Measurements from ENCODE around the gene PLVAP.

The PLVAP gene

DNA sequence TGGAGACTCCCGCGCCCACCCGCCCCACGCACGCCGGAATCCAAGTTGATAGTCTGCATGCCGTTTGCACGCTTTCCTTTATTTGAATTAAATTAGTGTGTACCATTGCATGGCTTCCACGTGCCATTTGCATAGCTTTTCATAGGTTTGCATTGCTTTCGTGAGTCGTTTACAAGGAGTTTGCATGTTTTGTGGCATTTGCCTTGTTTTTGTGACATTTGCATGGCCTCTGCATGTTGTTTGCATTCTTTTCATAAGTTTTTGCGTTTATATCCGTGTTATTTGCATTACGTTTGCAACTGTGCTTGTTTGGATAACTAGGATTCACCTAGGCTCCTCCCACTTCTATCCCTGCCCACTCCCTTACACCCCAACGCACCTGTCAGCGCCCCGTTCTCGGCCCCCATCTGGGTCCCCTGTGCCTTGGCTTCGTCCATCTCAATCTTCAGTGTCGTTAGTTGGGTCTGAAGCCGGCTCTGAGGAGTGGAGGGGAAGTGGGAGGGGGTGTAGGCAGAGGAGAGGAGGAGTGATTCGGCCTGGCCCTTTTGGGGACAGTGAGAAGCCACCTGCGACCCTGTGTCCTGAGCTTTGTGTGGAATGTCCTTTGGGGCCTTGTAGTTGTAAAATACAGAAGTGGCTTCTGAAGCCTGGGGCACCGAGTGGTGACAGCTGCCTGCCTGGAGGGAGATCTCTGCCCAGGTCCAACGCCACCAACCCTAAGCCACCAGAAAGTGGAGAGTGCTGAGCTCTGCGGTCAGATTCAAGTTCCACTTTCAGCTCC lies 14.4 kb upstream of the PLVAP start:
- peaks cover 3% of the 10 kb centered on the region; the same call in 1 of the 2 replicates for H3K4me1 ChIP-seq (ENCODE audit: control insufficient read depth, insufficient read depth, low read length)
- POLR2A ChIA-PET, result interaction anchor here (0.7 to 1.1 kb wide), 2 partner anchors 28 to 352 kb away, joined by 3 read pairs; partner anchors contain the start of gene MVB12A
- TF ChIP-seq, protein P1, sequence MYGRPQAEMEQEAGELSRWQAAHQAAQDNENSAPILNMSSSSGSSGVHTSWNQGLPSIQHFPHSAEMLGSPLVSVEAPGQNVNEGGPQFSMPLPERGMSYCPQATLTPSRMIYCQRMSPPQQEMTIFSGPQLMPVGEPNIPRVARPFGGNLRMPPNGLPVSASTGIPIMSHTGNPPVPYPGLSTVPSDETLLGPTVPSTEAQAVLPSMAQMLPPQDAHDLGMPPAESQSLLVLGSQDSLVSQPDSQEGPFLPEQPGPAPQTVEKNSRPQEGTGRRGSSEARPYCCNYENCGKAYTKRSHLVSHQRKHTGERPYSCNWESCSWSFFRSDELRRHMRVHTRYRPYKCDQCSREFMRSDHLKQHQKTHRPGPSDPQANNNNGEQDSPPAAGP (tag by site-specific recombination; IDR thresholded peaks at IDR 0.05), result no peak
- no peak for TF ChIP-seq ZNF510 (tag by site-specific recombination; IDR thresholded peaks at IDR 0.05; ENCODE audit: insufficient replicate concordance)
- no peak for TF ChIP-seq ZNF394 (tag by site-specific recombination; IDR thresholded peaks at IDR 0.05; ENCODE audit: borderline replicate concordance)
- TF ChIP-seq ZNF623 (tag by site-specific recombination; IDR thresholded peaks at IDR 0.05), result no peak
- TF ChIP-seq ZNF791 (tag by site-specific recombination; IDR thresholded peaks at IDR 0.05), result no peak
- TF ChIP-seq, protein P2, sequence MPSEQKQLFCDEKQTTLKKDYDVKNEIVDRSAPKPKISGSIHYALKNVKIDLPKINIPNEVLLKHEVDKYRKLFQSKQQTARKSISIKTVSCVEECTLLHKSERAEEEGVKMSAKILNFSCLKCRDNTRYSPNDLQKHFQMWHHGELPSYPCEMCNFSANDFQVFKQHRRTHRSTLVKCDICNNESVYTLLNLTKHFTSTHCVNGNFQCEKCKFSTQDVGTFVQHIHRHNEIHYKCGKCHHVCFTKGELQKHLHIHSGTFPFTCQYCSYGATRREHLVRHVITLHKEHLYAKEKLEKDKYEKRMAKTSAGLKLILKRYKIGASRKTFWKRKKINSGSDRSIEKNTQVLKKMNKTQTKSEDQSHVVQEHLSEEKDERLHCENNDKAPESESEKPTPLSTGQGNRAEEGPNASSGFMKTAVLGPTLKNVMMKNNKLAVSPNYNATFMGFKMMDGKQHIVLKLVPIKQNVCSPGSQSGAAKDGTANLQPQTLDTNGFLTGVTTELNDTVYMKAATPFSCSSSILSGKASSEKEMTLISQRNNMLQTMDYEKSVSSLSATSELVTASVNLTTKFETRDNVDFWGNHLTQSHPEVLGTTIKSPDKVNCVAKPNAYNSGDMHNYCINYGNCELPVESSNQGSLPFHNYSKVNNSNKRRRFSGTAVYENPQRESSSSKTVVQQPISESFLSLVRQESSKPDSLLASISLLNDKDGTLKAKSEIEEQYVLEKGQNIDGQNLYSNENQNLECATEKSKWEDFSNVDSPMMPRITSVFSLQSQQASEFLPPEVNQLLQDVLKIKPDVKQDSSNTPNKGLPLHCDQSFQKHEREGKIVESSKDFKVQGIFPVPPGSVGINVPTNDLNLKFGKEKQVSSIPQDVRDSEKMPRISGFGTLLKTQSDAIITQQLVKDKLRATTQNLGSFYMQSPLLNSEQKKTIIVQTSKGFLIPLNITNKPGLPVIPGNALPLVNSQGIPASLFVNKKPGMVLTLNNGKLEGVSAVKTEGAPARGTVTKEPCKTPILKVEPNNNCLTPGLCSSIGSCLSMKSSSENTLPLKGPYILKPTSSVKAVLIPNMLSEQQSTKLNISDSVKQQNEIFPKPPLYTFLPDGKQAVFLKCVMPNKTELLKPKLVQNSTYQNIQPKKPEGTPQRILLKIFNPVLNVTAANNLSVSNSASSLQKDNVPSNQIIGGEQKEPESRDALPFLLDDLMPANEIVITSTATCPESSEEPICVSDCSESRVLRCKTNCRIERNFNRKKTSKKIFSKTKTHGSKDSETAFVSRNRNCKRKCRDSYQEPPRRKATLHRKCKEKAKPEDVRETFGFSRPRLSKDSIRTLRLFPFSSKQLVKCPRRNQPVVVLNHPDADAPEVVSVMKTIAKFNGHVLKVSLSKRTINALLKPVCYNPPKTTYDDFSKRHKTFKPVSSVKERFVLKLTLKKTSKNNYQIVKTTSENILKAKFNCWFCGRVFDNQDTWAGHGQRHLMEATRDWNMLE (tag by site-specific recombination; conservative IDR thresholded peaks at IDR 0.05; ENCODE audit: low read depth), result no peak
- no peak for TF ChIP-seq ZNF701 (tag by site-specific recombination; IDR thresholded peaks at IDR 0.05)
- 0 out of 2 replicates have a peak, but pooled peaks have one; percentile 10 for TF ChIP-seq GFI1B (tag by site-specific recombination; IDR thresholded peaks at IDR 0.05)
- no peak for TF ChIP-seq ZBTB21 (tag by site-specific recombination; IDR thresholded peaks at IDR 0.05)
- no peak for TF ChIP-seq YY2 (tag by site-specific recombination; IDR thresholded peaks at IDR 0.05)
- no peak for TF ChIP-seq PRDM1 (tag by site-specific recombination; IDR thresholded peaks at IDR 0.05)
- TF ChIP-seq ZNF560 (tag by site-specific recombination; IDR thresholded peaks at IDR 0.05; ENCODE audit: borderline replicate concordance), result no peak
- no peak for TF ChIP-seq ZNF280C (tag by site-specific recombination; IDR thresholded peaks at IDR 0.05)
- TF ChIP-seq ZNF239 (tag by site-specific recombination; IDR thresholded peaks at IDR 0.05), result no peak
- TF ChIP-seq EGR2 (tag by site-specific recombination; IDR thresholded peaks at IDR 0.05; ENCODE audit: low read depth), result 0 out of 2 replicates have a peak, but pooled peaks have one; percentile 7
- no peak for TF ChIP-seq ZNF426 (tag by site-specific recombination; IDR thresholded peaks at IDR 0.05)
- peak; percentile 50; the same call in 1 of the 2 replicates for TF ChIP-seq ZNF664 (tag by site-specific recombination; IDR thresholded peaks at IDR 0.05)
- TF ChIP-seq, protein P3, sequence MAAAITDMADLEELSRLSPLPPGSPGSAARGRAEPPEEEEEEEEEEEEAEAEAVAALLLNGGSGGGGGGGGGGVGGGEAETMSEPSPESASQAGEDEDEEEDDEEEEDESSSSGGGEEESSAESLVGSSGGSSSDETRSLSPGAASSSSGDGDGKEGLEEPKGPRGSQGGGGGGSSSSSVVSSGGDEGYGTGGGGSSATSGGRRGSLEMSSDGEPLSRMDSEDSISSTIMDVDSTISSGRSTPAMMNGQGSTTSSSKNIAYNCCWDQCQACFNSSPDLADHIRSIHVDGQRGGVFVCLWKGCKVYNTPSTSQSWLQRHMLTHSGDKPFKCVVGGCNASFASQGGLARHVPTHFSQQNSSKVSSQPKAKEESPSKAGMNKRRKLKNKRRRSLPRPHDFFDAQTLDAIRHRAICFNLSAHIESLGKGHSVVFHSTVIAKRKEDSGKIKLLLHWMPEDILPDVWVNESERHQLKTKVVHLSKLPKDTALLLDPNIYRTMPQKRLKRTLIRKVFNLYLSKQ (tag by site-specific recombination; IDR thresholded peaks at IDR 0.05; ENCODE audit: borderline replicate concordance), result no peak
- no peak for TF ChIP-seq PRDM2 (tag by site-specific recombination; IDR thresholded peaks at IDR 0.05; ENCODE audit: borderline replicate concordance)
- TF ChIP-seq ZXDB (tag by site-specific recombination; IDR thresholded peaks at IDR 0.05), result no peak
- TF ChIP-seq ZNF624 (tag by site-specific recombination; IDR thresholded peaks at IDR 0.05), result no peak

More for the DNA sequence above, 14.4 kb upstream of the PLVAP start:
- no peaks in the 10 kb centered on the region for H3K36me3 ChIP-seq (ENCODE audit: control insufficient read depth in 2 of 2, insufficient read depth in 1 of 2, low read length in 2 of 2)
- no peaks in the 10 kb centered on the region for H3K9me3 ChIP-seq (ENCODE audit: control insufficient read depth, insufficient read depth, low read depth, low read length)
- H3K27ac ChIP-seq (ENCODE audit: extremely low read depth, low read depth, low read length), result no peak overlapping the region
- CTCF ChIA-PET, result interaction anchor here (0.6 to 1.4 kb wide), 13 partner anchors 8 to 434 kb away, joined by 3 to 9 read pairs (median 3); partner anchors contain the start of gene MVB12A
- no peak overlapping the region for H3K4me3 ChIP-seq (ENCODE audit: low read depth, low read length)

Measured in HEK293 (cell line).